HepG2 (cell line): ENCODE measurements around the gene CSNK1G1. TPM values are rescaled to one million over a fixed set of nuclear protein-coding genes. Genes with fewer than 3 reads are reported as not detected.

Experiments used
- EP300 ChIP-seq, 3 experiments: sonication (generic) in 1 of 3; formaldehyde crosslinking in 1 of 3; IDR thresholded peaks; 2 replicates each; pipeline versions ENCODE4 v1.5.1 to v1.6.1; 2011 to 2020; ENCODE audit warnings: low read depth in 2 of 3, low read length in 2 of 3, borderline replicate concordance in 1 of 3, improper control_type of control experiment in 1 of 3, mild to moderate bottlenecking in 1 of 3, missing genetic modification reagents in 1 of 3, moderate library complexity in 1 of 3
- HOMEZ ChIP-seq: IDR thresholded peaks from 2 replicates; pipeline ENCODE4 v1.6.1; 2016; ENCODE audit warnings: low read depth
- KDM6A ChIP-seq: IDR thresholded peaks from 2 replicates; pipeline ENCODE4 v1.6.1; 2016; ENCODE audit warnings: low read depth
- MEIS2 ChIP-seq: sonication (generic); formaldehyde crosslinking; IDR thresholded peaks from 2 replicates; pipeline ENCODE4 v1.9.0; 2021; ENCODE audit warnings: mild to moderate bottlenecking, missing genetic modification reagents
- MYC ChIP-seq: sonication (generic); formaldehyde crosslinking; IDR thresholded peaks from 2 replicates; pipeline ENCODE4 v1.9.0; 2021; ENCODE audit warnings: missing genetic modification reagents, borderline replicate concordance
- NR2F2 ChIP-seq: IDR thresholded peaks from 2 replicates; pipeline ENCODE4 v1.6.1; 2012; ENCODE audit warnings: low read depth, inconsistent platforms, borderline replicate concordance
- PAX8 ChIP-seq: sonication (generic); formaldehyde crosslinking; IDR thresholded peaks from 2 replicates; pipeline ENCODE4 v1.8.0; 2022; ENCODE audit warnings: mild to moderate bottlenecking, missing genetic modification reagents, borderline replicate concordance
- SKI ChIP-seq: fragments of 450-650 bp; IDR thresholded peaks from one replicate; pipeline ENCODE4 v1.6.1; 2018; ENCODE audit warnings: mild to moderate bottlenecking; ENCODE audit not compliant: partially characterized antibody
- ZFP36L1 ChIP-seq: sonication (generic); formaldehyde crosslinking; IDR thresholded peaks from 2 replicates; pipeline ENCODE4 v1.8.0; 2022; ENCODE audit warnings: mild to moderate bottlenecking, missing genetic modification reagents, moderate library complexity
- ZNF34 ChIP-seq: sonication (generic); formaldehyde crosslinking; IDR thresholded peaks from 2 replicates; pipeline ENCODE4 v1.4.0; 2020; ENCODE audit warnings: mild to moderate bottlenecking, missing genetic modification reagents, borderline replicate concordance
- ZNF446 ChIP-seq: sonication (generic); formaldehyde crosslinking; IDR thresholded peaks from 2 replicates; pipeline ENCODE4 v1.5.0; 2020; ENCODE audit warnings: mild to moderate bottlenecking, missing genetic modification reagents
- ZNF567 ChIP-seq: sonication (generic); formaldehyde crosslinking; IDR thresholded peaks from 2 replicates; pipeline ENCODE4 v1.8.1; 2023; ENCODE audit warnings: mild to moderate bottlenecking, missing genetic modification reagents, borderline replicate concordance
- ZNF788 ChIP-seq: sonication (generic); formaldehyde crosslinking; IDR thresholded peaks from 2 replicates; pipeline ENCODE4 v1.5.0; 2020; ENCODE audit warnings: mild to moderate bottlenecking, missing genetic modification reagents, borderline replicate concordance
- ZSCAN21 ChIP-seq: sonication (generic); formaldehyde crosslinking; IDR thresholded peaks from 2 replicates; pipeline ENCODE4 v1.8.0; 2022; ENCODE audit warnings: mild to moderate bottlenecking, missing genetic modification reagents, moderate library complexity, borderline replicate concordance
- ZSCAN30 ChIP-seq: sonication (generic); formaldehyde crosslinking; IDR thresholded peaks from 2 replicates; pipeline ENCODE4 v1.5.0; 2020; ENCODE audit warnings: mild to moderate bottlenecking, missing genetic modification reagents
- ZSCAN9 ChIP-seq: IDR thresholded peaks from 2 replicates; pipeline ENCODE4 v1.6.1; 2016; ENCODE audit warnings: borderline replicate concordance
- polyA plus RNA-seq, 8 experiments: library from polyadenylated mRNA; depleted of rRNA in 3 of 8; stranded (reverse) in 7 of 8; unstranded in 1 of 8; fragments of >200 nt; fragmentation: Illumina TruSeq in 4 of 8; extraction: Trizol in 4 of 8; gene quantifications; 2 replicates each; pipeline versions ENCODE4 v1.2.1 to v1.2.3, GENCODE V29; 2011 to 2016; ENCODE audit warnings: low read depth in 4 of 8, missing spikeins in 1 of 8, mixed read lengths in 1 of 8; ENCODE audit not compliant: insufficient read depth in 1 of 8
- total RNA-seq, 5 experiments: library from RNA; depleted of rRNA; stranded (reverse); fragments of >200 nt; fragmentation: Illumina TruSeq; extraction: Trizol; gene quantifications; 2 replicates each; pipeline ENCODE4 v1.2.3, GENCODE V29; 2016; ENCODE audit warnings: low read depth in 1 of 5
- TF ChIP-seq, protein P1 (sequence below): sonication (generic); formaldehyde crosslinking; IDR thresholded peaks from 2 replicates; pipeline ENCODE4 v1.4.0; 2020; ENCODE audit warnings: missing genetic modification reagents
- TF ChIP-seq, protein P2 (sequence below): sonication (generic); formaldehyde crosslinking; IDR thresholded peaks from 2 replicates; pipeline ENCODE4 v1.5.1; 2020; ENCODE audit warnings: mild to moderate bottlenecking, missing genetic modification reagents, borderline replicate concordance
- TF ChIP-seq, protein P3 (sequence below): sonication (generic); formaldehyde crosslinking; IDR thresholded peaks from 2 replicates; pipeline ENCODE4 v1.5.0; 2020; ENCODE audit warnings: mild to moderate bottlenecking, missing genetic modification reagents

The CSNK1G1 gene
- total and polyA plus RNA-seq, 2 of the 13 experiments (the other 11 are each of a cell fraction or from before 2014, with no cell fraction given), result 8.5 to 12.6 TPM

DNA sequence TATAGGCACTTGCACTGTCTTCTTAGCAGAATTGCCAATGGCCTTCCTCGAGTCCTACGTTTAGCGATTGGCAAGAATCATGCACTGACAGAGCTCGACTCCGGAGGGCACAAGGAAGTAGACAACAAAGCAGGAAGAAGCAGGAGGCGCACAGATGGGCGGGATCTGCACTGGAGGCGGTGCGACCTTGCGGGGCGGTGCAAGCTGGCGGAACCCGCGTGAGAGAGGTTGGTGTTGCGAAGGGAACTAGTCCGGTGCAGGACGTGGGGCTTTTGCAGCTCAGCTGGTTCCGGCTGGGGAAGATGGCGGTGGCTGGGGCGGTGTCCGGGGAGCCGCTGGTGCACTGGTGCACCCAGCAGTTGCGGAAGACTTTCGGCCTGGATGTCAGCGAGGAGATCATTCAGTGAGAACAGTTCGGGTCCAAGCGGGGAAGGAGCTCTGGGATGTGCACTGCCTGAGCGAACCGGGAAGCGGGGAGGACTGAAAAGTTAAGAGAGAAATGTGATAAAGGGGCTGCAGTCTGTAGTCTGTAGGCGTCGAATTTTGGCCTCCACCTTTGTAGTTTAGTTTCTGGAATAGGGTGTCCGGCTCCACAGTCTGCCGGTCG, 31.7 kb upstream of the CSNK1G1 start, which contains the start of gene TRIP4 (continued):
- TF ChIP-seq, protein P1, sequence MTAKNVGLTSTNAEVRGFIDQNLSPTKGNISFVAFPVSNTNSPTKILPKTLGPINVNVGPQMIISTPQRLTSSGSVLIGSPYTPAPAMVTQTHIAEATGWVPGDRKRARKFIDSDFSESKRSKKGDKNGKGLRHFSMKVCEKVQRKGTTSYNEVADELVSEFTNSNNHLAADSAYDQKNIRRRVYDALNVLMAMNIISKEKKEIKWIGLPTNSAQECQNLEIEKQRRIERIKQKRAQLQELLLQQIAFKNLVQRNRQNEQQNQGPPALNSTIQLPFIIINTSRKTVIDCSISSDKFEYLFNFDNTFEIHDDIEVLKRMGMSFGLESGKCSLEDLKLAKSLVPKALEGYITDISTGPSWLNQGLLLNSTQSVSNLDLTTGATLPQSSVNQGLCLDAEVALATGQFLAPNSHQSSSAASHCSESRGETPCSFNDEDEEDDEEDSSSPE (CRISPR knock-in tag), result peak; percentile 86
- TF ChIP-seq PAX8 (CRISPR knock-in tag) (peak; percentile 95), NR2F2 (peak; percentile 63; the same call in 1 of the 2 replicates), ZNF567 (CRISPR knock-in tag) (peak; percentile 90; the same call in 1 of the 2 replicates), MYC (peak; percentile 95), ZSCAN9 (peak; percentile 83), MEIS2 (CRISPR knock-in tag) (peak; percentile 91; the same call in 1 of the 2 replicates), ZFP36L1 (CRISPR knock-in tag) (0 out of 2 replicates have a peak, but pooled peaks have one; percentile 78), ZSCAN30 (CRISPR knock-in tag) (no peak), ZNF446 (CRISPR knock-in tag) (no peak), KDM6A (CRISPR knock-in tag) (peak; percentile 47; the same call in 1 of the 2 replicates), ZNF788 (CRISPR knock-in tag) (peak; percentile 100), EP300 (IDR thresholded peaks at IDR 0.05; ENCODE audit: low read depth in 2 of 2, low read length in 2 of 2) (peak in 1 of 2 experiments; percentile 67; a peak in 2 of 4 replicates), EP300 (CRISPR knock-in tag; IDR thresholded peaks at IDR 0.05; ENCODE audit: borderline replicate concordance) (peak; percentile 74), HOMEZ (CRISPR knock-in tag) (peak; percentile 97), SKI (peak; percentile 64), ZNF34 (peak; percentile 98), ZSCAN21 (CRISPR knock-in tag) (peak; percentile 98)
- TF ChIP-seq, protein P2, sequence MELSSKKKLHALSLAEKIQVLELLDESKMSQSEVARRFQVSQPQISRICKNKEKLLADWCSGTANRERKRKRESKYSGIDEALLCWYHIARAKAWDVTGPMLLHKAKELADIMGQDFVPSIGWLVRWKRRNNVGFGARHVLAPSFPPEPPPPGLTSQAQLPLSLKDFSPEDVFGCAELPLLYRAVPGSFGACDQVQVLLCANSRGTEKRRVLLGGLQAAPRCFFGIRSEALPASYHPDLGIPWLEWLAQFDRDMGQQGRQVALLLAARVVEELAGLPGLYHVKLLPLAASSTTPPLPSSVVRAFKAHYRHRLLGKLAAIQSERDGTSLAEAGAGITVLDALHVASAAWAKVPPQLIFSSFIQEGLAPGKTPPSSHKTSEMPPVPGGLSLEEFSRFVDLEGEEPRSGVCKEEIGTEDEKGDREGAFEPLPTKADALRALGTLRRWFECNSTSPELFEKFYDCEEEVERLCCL (CRISPR knock-in tag), result 0 out of 2 replicates have a peak, but pooled peaks have one; percentile 78
- TF ChIP-seq, protein P3, sequence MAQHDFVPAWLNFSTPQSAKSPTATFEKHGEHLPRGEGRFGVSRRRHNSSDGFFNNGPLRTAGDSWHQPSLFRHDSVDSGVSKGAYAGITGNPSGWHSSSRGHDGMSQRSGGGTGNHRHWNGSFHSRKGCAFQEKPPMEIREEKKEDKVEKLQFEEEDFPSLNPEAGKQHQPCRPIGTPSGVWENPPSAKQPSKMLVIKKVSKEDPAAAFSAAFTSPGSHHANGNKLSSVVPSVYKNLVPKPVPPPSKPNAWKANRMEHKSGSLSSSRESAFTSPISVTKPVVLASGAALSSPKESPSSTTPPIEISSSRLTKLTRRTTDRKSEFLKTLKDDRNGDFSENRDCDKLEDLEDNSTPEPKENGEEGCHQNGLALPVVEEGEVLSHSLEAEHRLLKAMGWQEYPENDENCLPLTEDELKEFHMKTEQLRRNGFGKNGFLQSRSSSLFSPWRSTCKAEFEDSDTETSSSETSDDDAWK (CRISPR knock-in tag), result no peak
